LNCaP clone FGC (cell line): ENCODE measurements around the gene AKAP11.

Experiments used
- DNase-seq: peaks from one replicate; pipeline ENCODE4 v3.0.0-alpha.2; 2011; ENCODE audit warnings: low read depth
- H3K4me3 ChIP-seq: 2 replicates; pipeline ENCODE4 v1.5.1; 2011; ENCODE audit warnings: mild to moderate bottlenecking, low read depth, low read length, control low read depth
- TF ChIP-seq, protein P1 (sequence below): IDR thresholded peaks from 2 replicates; pipeline ENCODE4 v1.5.1; 2012; ENCODE audit warnings: mild to moderate bottlenecking; ENCODE audit not compliant: control insufficient read depth, insufficient read depth; ENCODE audit errors: extremely low read depth

AKAP11 gene

DNA sequence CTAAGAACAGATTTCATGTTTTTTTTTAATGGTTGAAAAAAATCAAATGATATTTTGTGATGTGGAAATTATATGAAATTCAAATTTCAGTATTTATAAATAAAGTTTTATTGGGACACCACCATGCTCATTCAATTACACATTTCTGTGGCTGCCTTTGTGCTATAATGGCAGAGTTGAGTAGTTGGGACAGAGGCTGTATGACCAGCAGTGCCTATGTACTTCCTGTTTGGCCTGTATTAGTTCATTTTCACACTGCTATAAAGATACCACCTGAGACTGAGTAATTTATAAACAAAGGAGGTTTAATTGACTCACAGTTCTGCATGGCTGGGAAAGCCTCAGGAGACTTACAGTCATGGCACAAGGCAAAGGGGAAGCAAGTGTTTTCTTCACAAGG, 33.6 kb downstream of the AKAP11 start:
- TF ChIP-seq, protein P1, sequence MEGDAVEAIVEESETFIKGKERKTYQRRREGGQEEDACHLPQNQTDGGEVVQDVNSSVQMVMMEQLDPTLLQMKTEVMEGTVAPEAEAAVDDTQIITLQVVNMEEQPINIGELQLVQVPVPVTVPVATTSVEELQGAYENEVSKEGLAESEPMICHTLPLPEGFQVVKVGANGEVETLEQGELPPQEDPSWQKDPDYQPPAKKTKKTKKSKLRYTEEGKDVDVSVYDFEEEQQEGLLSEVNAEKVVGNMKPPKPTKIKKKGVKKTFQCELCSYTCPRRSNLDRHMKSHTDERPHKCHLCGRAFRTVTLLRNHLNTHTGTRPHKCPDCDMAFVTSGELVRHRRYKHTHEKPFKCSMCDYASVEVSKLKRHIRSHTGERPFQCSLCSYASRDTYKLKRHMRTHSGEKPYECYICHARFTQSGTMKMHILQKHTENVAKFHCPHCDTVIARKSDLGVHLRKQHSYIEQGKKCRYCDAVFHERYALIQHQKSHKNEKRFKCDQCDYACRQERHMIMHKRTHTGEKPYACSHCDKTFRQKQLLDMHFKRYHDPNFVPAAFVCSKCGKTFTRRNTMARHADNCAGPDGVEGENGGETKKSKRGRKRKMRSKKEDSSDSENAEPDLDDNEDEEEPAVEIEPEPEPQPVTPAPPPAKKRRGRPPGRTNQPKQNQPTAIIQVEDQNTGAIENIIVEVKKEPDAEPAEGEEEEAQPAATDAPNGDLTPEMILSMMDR = no peak
- DNase-seq = no peak
- H3K4me3 ChIP-seq = no peak overlapping the region

DNA sequence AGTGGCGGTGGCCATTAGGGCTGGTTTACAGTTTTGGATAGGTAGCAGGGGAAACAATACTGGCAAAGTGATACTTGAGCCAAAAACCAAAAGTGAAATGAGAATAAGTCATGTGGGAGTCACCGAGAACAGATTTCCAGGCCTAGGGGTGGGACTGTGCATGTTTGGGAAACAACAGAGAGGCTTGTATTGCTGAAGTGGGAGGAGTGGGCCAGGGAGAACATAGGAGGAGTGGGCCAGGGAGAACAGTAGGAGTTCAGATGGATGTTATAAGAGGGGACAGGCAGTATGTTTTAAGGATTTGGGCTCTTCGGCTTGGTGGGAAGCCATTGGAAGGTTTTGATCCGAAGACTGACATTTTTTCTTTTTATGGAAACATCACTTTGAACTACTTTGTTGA, 35.5 kb downstream of the AKAP11 start:
- H3K4me3 ChIP-seq = no peak overlapping the region
- TF ChIP-seq, protein P1 = no peak
- no peak for DNase-seq

DNA sequence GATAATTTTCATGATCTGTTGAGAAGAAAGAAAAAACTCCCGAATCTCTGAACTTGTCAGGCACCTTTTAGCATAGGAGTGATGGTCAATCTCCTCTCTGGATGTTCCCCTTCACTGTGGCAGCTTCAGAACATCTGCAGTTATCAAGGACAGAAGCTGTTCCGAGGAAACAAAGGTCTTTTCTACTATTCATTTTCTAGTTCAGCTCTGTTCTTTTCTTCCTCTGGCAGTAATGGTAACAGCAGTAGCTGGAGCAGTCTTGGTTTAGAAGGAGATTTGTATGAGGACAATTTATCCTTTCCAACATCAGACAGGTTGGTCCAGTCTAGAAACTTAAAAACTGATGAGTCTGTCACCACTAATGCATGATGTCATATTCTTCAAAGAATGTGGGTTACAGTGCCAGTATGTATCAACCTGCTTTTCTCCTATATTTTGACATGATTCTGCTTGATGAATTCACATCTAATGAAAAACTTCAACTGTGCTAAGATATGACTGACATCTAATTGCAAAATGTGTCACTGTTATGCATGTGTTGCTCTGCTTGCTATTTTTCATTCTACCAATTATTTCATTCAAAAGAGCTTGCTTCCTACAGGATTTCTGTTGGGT, 41.0 kb downstream of the AKAP11 start:
- TF ChIP-seq, protein P1 = no peak
- no peak for DNase-seq

DNA sequence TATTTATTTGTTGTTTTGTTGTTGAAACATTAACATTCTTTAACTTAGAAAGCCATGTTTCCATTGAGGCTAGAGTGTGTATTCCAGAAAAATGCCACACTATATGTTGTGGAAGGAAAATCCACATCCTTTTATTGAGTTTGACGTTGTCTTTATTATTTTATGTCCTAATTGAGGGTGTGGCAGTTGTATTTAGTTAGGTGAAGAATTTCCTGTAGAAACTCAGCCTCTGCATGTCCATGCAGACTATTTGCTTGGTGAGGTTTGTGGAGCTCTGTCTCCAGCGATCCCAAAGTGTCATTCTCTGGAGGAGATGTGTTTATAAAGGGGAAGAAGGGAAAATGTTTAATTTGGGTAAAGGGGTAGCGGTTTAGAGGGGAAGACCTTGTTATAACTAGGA, 46.6 kb downstream of the AKAP11 start:
- H3K4me3 ChIP-seq = no peak overlapping the region
- no peak for DNase-seq
- TF ChIP-seq, protein P1 = no peak

More for the DNA sequence above, 41.0 kb downstream of the AKAP11 start:
- H3K4me3 ChIP-seq = no peak overlapping the region

DNA sequence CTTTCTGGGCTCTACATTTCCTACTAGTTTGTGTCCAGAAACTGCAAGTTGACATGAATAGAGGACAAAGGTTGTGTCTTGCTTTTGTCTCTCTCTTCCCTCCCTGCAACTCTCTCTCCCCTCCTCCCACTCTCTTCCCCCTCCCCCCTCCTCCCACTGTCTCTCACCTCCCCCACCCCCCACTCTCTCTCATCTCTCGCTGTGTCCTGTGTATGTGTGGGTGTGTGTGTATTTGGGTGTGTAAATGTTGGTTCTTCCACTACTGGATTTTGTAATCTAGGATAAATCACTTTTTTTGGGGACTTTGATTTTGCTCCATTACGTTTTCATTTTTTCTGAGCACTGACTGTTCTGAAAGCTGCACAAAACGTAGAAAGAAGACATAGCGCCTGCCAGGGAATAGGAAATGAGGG, 48.4 kb downstream of the AKAP11 start:
- TF ChIP-seq, protein P1 = no peak
- DNase-seq = no peak
- H3K4me3 ChIP-seq = no peak overlapping the region

DNA sequence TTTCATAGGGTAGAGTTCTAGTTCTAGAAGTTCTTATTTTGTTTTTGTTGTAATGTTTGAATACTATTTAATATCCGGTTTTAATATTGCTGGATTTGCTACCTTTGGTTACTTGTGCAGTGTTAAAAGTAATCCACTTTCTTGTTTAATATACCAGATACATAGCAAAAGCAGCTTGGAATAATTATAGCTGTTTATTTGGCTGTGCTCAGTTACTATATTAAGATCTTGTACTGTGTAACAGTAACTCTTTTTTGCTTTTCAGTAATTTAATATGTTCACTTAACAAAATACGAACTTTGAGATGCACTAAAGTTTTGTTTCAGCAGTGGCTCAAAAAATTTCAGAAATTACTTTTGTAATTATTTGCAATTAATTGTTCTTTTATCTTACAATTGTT, 50.9 kb downstream of the AKAP11 start:
- TF ChIP-seq, protein P1 = no peak
- no peak overlapping the region for H3K4me3 ChIP-seq
- no peak for DNase-seq

DNA sequence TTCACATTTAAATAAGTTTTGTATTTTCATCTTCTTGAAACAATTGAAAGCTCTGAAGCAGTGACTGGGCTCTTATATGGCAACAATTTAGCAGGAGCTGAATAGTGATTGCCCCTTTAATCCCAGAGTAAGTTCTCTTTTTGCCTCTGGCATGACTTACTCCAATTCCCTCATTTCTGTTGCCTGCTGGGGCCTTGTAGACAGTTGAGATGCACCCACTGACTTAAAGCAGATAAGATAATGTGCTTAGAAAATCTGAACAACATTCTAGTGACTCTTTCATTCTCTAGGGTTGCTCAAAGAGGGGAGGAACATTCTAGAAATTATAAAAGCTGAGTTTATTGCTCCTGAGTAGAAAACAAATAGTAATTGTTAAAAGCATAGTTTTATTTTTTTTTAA, 52.8 kb downstream of the AKAP11 start:
- TF ChIP-seq, protein P1 = no peak
- no peak for DNase-seq
- no peak overlapping the region for H3K4me3 ChIP-seq
